Measurements from ENCODE around the gene UBA52.
"Not testable (repeated sequence)": the region's sequence is repeated elsewhere in the genome, so short reads cannot be mapped to it uniquely, and the experiment has no call there.

UBA52 gene

GRCh38 chr19:18593367-18594095, 21.9 kb downstream of the UBA52 start:
- peak; percentile 65 for DNase-seq

- peak; percentile 90 for DNase-seq
These were observed 22.6 kb downstream of the UBA52 start for GRCh38 chr19:18594096-18594823.

- no peak for DNase-seq
These were observed 23.2 kb downstream of the UBA52 start for GRCh38 chr19:18594824-18595373.

- no peak for DNase-seq
These were observed 23.8 kb downstream of the UBA52 start for GRCh38 chr19:18595475-18595874.

- peak; percentile 85 for DNase-seq
These were observed 25.1 kb downstream of the UBA52 start for GRCh38 chr19:18596752-18597157.

GRCh38 chr19:18597809-18598660, 26.4 kb downstream of the UBA52 start:
- peak; percentile 93 for DNase-seq

- no peak for DNase-seq
These were observed 27.8 kb downstream of the UBA52 start for GRCh38 chr19:18599485-18599884.

- not testable (repeated sequence) for DNase-seq
These were observed 29.2 kb downstream of the UBA52 start for GRCh38 chr19:18600692-18601397.

GRCh38 chr19:18601875-18602274, 30.2 kb downstream of the UBA52 start:
- no peak for DNase-seq

- DNase-seq: peak; percentile 71
These were observed 31.7 kb downstream of the UBA52 start for GRCh38 chr19:18603255-18603957.

- no peak for DNase-seq
These were observed 32.5 kb downstream of the UBA52 start for GRCh38 chr19:18603958-18604819.

- DNase-seq: no peak
These were observed 33.1 kb downstream of the UBA52 start for GRCh38 chr19:18604820-18605159.

GRCh38 chr19:18605196-18605545, 33.5 kb downstream of the UBA52 start:
- no peak for DNase-seq

GRCh38 chr19:18605546-18606280, 34.1 kb downstream of the UBA52 start:
- no peak for DNase-seq

GRCh38 chr19:18606281-18607225, 34.9 kb downstream of the UBA52 start, which contains the start of gene CRLF1:
Gene CRLF1 (minus strand): TSS chr19:18606799. CDS start chr19:18606656, 143 bp downstream.
- DNase-seq: no peak

GRCh38 chr19:18607226-18608101, 35.8 kb downstream of the UBA52 start:
- DNase-seq: no peak

GRCh38 chr19:18608102-18608804, 36.6 kb downstream of the UBA52 start:
- no peak for DNase-seq
